Gastrocnemius medialis (tissue), 4 donors: ENCODE data around the gene EXD3.

Source experiments
- CTCF ChIP-seq, 5 experiments: fragments of 450-650 bp in 3 of 5; fragments of 200-600 bp in 2 of 5; sonication (generic) in 2 of 5; IDR thresholded peaks in 4 of 5; conservative IDR thresholded peaks in 1 of 5; 1 replicate in 4 of 5; 2 replicates in 1 of 5; pipeline ENCODE4 v1.5.1; 2016 to 2019; ENCODE audit warnings: antibody characterized with exemption in 5 of 5, mild to moderate bottlenecking in 3 of 5, moderate library complexity in 3 of 5
- POLR2A ChIP-seq, 2 donors: fragments of 450-650 bp; IDR thresholded peaks; one replicate each; pipeline ENCODE4 v1.6.1; 2017; ENCODE audit warnings: antibody characterized with exemption in 2 of 2, mild to moderate bottlenecking in 2 of 2, moderate library complexity in 2 of 2

GRCh38 chr9:137422604-137423513 lies at the start of gene EXD3, which contains the start of gene NOXA1:
- TF ChIP-seq CTCF (IDR thresholded peaks at IDR 0.05 in 4 of 5, conservative IDR thresholded peaks at IDR 0.05 in 1 of 5) (peak; percentile 61 to 98 (median 96)), POLR2A (IDR thresholded peaks at IDR 0.05) (peak; percentile 56 to 66)
